CD4-positive, alpha-beta T cell treated with Interferon alpha-2 for 1 hour (primary cell): ENCODE data around the gene RPS6KC1.
"Not testable (repeated sequence)": the region's sequence is repeated elsewhere in the genome, so short reads cannot be mapped to it uniquely, and the experiment has no call there.

Experiments used
- DNase-seq, 2 donors: peaks; one replicate each; pipeline ENCODE4 v3.0.0-alpha.2; 2020 to 2022

The RPS6KC1 gene

DNA sequence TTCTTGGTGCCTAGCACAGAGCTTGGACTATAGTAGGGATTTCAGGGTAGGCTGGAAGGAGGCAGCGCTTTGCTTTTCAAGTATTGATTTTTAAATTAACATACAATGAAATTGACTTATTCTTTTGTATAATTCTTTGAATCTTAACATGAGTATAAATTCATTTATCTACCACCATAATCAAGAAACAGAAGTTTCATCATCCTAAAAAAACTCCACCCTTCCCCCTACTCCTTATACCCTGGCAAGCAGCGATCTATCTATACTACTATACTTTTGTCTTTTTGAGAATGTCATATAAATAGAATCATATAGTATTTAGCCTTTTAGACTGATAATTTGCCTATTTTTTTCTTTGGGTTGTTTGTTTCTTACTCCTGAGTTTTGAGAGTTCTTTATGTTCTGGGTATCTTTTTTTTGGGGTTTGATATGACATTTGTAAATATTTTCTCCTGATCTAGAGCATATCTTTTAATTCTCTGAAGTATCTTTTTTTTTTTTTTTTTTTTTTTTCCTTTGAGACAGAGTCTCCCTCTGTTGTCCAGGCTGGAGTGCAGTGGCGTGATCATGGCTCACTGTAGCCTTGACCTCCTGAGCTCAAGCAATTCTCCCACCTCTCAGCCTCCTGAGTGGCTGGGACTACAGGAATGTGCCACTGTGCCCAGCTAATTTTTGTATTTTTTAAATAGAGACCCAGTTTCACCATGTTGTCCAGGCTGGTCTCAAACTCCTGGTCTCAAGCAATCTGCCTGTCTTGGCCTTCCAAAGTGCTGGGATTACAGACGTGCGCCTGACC lies 6.4 kb downstream of the RPS6KC1 start:
- DNase-seq, result no peak

GRCh38 chr1:213060836-213061235 lies 9.8 kb downstream of the RPS6KC1 start:
- DNase-seq, result no peak

DNA sequence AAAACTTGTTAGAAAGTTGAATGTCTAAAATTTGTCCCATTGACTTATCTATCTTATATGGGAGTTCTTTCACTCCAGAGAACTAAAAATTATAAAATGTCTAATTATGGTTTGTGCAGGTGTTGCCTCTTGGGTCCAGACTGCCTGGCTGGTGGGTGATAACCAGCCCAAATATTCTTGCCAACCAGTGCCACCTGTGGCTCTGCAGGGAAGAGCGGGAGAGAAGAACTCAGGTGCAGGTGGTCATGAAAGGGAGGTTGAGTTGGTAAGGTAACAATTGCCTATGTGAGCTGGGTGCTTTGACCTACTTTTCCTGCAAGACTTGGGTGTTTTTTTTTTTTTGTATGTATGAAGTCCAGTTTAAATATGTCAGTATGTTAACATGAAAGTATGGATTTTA lies 10.2 kb downstream of the RPS6KC1 start:
- no peak for DNase-seq

GRCh38 chr1:213065800-213066199 lies 14.8 kb downstream of the RPS6KC1 start:
- DNase-seq, result no peak

DNA sequence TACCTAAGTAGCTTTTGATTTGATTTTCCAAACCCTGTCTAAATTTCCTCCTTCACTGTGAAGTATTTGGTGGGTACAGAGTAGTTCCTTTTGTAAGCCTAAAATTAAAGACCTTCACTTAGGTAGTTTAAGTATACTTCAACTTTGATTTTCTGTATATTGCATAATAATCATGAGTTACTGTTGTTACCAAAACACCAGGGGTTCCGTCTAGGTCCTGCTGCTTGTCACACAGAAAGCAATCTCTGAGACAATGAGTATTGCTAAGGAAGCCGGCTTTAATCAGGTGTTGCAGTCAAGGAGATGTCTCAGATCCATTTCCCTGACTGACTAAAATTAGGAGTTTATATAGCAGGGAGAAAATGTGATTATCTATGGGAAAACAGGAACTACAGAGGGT lies 15.3 kb downstream of the RPS6KC1 start:
- DNase-seq, result no peak

DNA sequence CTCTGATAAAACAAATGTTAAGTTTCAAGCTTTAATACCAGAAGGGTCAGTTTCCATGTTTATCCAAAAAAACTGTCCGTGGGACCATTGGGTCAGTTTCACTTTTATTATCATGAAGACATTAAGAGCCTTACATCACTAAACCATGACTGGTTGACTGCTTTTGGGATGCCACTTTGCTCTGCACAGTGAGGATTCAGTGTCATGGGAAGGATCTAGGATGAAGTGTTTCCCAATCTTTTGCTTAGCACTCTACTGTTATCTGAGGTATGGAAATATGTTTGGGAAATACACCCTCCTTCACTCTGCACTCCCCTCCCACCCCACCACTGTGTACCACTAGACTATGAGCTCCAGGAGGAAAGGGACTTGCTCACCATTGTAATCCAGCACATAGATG lies 16.3 kb downstream of the RPS6KC1 start:
- DNase-seq, result no peak

- peak; percentile 5 to 34 for DNase-seq
These were observed 19.4 kb downstream of the RPS6KC1 start for GRCh38 chr1:213070406-213070805.

- no peak for DNase-seq
These were observed 24.7 kb downstream of the RPS6KC1 start for GRCh38 chr1:213075725-213076124.

DNA sequence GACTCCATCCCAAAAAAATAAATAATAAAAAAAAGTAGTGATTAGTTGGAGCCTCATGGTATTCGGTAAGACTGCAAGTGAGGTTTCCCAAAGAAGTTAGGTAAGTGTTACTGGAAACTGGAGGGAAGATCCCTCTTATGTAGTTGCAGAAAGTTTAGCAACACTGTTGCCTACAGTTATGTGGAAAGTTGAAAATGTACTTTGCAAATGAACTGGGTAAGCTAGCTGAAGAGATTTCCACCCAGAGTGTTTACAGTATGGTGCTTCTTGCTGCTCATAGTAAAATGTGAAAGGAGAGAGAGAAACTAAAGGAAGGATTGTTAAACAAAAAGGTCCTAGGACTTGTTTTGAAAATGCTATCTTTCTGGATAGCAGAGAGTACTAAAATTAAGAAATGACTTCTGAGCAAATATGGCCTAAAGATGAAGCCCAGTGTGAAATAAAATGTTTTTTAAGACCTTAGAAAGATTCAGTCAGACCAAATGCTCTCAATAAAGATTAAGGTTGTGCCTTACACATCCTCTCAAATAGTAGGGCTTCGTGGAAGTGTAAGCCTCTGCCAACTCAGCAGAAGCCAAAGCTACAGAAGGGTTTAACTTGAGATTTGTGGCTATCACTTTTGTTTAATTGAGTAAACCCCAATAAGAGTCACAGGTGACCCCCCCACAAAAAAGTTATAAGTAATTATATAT lies 31.5 kb downstream of the RPS6KC1 start:
- DNase-seq, result no peak

GRCh38 chr1:213083112-213083445 lies 32.0 kb downstream of the RPS6KC1 start:
- peak in 1 of 2 donors; percentile 16 for DNase-seq

- DNase-seq, result no peak
These were observed 36.9 kb downstream of the RPS6KC1 start for GRCh38 chr1:213087911-213088310.

- no peak for DNase-seq
These were observed 39.1 kb downstream of the RPS6KC1 start for GRCh38 chr1:213089924-213090677.

GRCh38 chr1:213094446-213094845 lies 43.4 kb downstream of the RPS6KC1 start:
- DNase-seq, result no peak

DNA sequence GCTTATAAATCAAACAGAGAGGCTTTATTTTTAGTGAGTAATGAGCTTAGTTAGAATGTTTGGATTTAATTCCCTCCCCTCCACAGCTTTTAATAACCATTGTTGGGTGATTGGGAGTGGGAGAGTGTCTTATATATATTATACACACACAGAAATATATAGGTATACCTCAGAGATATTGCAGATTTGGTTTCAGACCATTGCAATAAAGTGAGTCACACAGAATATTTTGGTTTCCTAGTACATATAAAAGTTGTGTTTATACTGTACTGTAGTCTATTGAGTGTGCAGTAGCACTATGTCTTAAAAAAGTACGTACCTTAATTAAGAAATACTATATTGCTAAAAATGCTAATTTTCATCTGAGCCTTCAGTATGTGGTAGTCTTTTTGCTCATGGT lies 44.4 kb downstream of the RPS6KC1 start:
- no peak for DNase-seq

DNA sequence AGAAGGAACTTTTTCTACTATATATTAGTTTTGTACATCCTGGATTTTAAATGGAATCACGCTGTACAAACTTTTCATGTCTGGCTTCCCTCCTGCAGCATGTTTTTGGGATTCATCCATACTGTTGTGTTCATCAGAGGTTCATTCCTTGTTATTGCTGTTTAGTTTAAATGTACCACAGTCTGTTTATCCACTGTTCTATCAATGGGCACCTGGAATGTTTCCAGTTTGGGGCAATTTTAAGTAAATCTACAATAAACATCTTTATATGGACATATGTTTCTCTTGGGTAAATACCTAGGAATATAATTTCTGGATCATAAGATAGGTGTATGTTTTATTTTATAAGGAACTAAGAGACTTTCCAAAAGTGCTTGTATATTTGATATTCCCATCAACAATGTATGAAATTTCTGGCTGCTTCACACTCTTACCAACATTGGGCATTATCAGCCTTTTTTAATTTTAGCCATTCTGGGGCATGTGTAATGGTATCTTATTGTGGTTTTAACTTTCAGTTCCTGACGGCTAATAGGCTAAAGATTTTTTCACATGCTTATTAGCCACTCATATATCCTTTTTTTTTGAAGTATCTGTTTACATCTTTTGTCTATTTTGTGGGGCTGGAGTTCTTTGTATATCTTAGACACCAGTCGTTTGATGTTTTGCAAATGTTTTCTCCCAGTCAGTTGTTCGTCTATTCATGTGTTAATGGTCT lies 48.8 kb downstream of the RPS6KC1 start:
- DNase-seq, result no peak

DNA sequence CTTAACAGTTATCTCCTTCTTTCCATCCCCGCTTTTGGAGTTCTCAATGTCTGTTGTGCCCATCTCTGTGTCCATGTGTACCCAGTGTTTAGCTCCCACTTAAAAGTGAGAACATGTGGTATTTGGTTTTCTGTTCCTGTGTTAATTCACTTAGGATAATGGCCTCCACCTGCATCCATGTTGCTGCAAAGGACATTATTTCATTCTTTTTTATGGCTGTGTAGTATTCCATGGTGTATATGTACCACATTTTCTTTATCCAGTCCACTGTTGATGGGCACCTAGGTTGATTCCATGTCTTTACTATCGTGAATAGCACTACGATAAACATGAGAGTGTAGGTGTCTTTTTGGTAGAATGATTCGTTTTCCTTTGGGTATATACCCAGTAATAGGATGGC lies 49.5 kb downstream of the RPS6KC1 start:
- DNase-seq, result not testable (repeated sequence)

DNA sequence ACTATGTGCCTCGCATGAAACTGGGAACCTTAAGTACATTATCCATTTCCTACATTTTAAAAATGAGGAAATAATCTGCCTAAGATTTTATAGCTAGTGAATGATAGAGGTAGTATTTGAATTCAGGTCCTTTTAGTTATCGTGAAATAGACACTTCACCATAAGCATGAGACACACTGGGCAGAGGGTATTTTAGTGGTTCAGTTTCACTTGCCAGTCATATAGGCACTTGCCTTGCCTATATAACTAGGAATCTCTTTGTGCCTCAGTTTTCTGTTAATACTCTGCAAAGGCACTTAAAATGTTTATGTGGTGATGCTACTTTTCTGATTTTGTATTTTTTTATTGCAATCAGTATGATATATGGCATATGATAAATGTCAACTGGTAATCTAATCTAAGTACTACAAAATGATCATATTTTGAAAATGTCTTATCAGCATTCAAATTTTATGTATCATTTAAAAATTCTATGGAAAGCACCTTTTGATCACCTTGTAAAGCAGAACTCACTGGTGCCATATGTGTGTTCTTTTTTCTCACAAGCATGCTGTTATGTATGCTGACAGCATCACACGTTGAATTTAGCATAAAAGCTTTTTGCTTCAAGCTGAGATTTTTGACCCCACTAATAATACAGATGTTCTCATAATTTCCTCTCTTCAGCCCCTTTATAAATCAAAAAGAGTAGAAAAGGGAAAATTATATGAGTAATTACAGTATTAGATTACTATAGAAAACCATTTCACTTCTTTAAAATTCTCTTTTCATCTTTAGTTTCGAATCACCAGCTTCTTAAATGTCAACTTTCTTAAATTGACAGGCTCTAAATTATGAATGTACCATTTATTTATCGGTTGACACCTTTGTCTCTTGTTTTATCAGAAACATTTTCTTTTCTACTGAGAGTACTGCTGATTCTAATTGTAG lies 52.6 kb downstream of the RPS6KC1 start:
- DNase-seq, result no peak

- no peak for DNase-seq
These were observed 53.6 kb downstream of the RPS6KC1 start for GRCh38 chr1:213104604-213105003.

DNA sequence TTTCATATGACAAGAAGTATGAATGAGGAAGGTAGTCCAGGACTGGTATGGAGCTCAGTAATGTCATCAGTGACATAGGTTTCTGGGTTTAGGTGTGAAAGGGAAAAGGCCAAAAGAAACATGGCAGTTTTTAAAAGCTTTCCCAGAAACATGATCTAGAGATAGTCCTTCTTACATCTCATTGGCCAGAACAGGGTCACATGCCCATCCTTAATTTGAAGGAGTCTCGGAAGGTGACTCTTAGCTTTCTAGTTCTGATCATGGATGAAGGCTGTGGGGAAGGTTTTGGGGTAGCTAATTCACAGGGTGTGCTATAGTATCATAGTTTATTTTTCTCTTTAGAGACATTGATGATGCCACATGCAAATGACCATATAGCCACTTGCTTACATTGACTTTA lies 55.3 kb downstream of the RPS6KC1 start:
- no peak for DNase-seq

DNA sequence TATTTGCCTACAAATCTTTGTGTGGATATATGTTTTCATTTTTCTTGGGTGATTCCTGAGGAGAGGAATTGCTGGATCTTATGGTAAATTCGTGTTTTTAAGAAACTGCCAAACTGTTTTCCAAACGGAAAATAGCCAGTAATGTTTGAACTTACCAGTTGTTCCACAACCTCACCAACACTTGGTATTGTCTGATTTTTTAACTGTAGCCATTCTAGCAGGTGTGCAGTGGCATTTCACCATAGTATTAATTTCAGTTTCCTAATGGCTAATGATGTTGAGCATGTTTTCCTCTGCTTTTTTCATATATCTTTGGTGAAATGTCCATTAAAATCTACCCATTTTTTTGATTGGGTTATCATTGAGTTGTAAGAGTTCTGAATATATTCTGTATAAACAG lies 56.6 kb downstream of the RPS6KC1 start:
- DNase-seq, result no peak

GRCh38 chr1:213110349-213111300 lies 59.6 kb downstream of the RPS6KC1 start:
- no peak for DNase-seq
